GM23248 (cell line): ENCODE measurements around the gene SLC44A3.

Experiments
- EZH2 ChIP-seq: fragments of 200-600 bp; sonication (generic); IDR thresholded peaks from 2 replicates; pipeline ENCODE4 v1.6.1; 2018; ENCODE audit warnings: antibody characterized with exemption, mild to moderate bottlenecking; ENCODE audit not compliant: insufficient read depth, poor library complexity, severe bottlenecking
- EZH2phosphoT487 ChIP-seq: fragments of 200-600 bp; sonication (generic); IDR thresholded peaks from 2 replicates; pipeline ENCODE4 v1.6.1; 2018; ENCODE audit warnings: antibody characterized with exemption, moderate library complexity, mild to moderate bottlenecking, low read depth; ENCODE audit not compliant: insufficient read depth

GRCh38 chr1:94928293-94928939, 108.3 kb downstream of the SLC44A3 start:
- no peak for TF ChIP-seq EZH2
- no peak for TF ChIP-seq EZH2phosphoT487
